ENCODE data around the gene C6orf15.

The C6orf15 gene

GRCh38 chr6:31143148-31143547, 30.8 kb upstream of the C6orf15 start:
- DNase-seq (ENCODE audit: low read depth): peak; percentile 90
- H3K4me3 ChIP-seq (replicated peaks; ENCODE audit: low read depth, low read length): no peak overlapping the region

DNA sequence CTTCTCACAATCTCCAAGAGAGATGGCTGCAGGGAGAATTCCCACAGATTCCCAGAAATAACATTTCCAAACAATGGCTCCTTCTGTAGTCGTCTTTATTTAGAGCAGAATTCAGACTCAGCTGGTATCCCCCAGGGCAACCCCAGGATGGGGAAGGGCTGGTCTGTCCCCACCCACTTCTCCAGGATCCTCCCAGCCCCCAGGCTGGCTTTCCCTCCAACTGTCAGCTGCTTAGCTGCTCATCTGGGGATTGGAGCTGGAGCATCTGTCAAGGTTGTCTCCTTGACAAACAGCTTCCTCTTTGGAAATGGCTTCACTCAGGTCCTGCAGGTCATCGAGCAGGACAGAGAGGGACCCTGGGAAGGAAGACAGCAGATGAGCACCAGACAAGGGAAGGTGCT, 30.0 kb upstream of the C6orf15 start:
- no peak for DNase-seq (ENCODE audit: low read depth)
- no peak for TF ChIP-seq CTCF (IDR thresholded peaks at IDR 0.05; ENCODE audit: low read length, missing control alignments)
- no peak overlapping the region for H3K4me3 ChIP-seq (replicated peaks; ENCODE audit: low read depth, low read length)

More at GRCh38 chr6:31143148-31143547, 30.8 kb upstream of the C6orf15 start:
- no peak for TF ChIP-seq CTCF (IDR thresholded peaks at IDR 0.05; ENCODE audit: low read length, missing control alignments)

DNA sequence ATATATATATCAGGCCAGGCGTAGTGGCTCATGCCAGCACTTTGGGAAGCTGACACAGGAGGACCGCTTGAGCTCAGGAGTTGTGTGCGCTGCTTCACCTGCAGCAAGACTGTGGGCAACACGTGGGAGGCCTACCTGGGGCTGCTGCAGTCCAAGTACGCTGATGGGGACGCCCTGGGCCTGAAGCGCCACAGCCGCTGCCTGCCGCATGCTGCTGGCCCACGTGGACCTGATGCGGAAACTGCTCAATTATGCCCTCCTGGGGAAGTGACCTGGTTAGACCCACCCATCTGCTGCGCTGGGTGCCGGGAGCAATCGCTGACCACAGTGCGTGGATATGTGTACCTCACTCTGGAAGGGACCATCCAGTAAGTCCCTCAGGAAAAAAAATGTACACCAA, 28.3 kb upstream of the C6orf15 start:
- TF ChIP-seq CTCF (IDR thresholded peaks at IDR 0.05; ENCODE audit: low read length, missing control alignments): no peak
- no peak for DNase-seq (ENCODE audit: low read depth)
- no peak overlapping the region for H3K4me3 ChIP-seq (replicated peaks; ENCODE audit: low read depth, low read length)

GRCh38 chr6:31139599-31139998, 27.2 kb upstream of the C6orf15 start:
- peak; percentile 73 for DNase-seq (ENCODE audit: low read depth)
- TF ChIP-seq CTCF (IDR thresholded peaks at IDR 0.05; ENCODE audit: low read length, missing control alignments): no peak
- H3K4me3 ChIP-seq (replicated peaks; ENCODE audit: low read depth, low read length): no peak overlapping the region

DNA sequence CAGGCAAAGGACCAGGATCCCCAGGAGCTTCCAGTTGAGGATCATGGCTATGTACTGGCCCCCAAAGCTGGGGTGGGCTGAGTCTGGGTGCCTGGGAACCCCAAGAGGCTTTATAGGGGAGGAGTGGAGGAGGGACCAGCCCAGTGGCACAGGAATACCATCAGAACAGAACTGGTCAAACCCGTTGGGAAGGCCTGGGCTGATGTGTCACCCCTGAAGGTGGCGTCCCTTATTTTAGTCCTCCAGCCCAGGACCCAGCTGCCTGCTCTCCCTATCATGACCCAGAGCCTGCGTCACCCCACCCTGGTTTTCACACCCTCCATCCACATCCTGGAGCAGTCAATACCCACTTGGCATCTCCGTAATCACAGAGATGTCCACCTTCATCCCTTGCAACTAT, 26.6 kb upstream of the C6orf15 start, which contains the start of gene PSORS1C2:
PSORS1C2 (minus strand) TSS at position 85 of the 400 bp plus-strand sequence; CDS start at position 45, 40 bp downstream.
- TF ChIP-seq CTCF (IDR thresholded peaks at IDR 0.05; ENCODE audit: low read length, missing control alignments): no peak
- no peak within 1 kb of the TSS for H3K4me3 ChIP-seq (replicated peaks; ENCODE audit: low read depth, low read length)

DNA sequence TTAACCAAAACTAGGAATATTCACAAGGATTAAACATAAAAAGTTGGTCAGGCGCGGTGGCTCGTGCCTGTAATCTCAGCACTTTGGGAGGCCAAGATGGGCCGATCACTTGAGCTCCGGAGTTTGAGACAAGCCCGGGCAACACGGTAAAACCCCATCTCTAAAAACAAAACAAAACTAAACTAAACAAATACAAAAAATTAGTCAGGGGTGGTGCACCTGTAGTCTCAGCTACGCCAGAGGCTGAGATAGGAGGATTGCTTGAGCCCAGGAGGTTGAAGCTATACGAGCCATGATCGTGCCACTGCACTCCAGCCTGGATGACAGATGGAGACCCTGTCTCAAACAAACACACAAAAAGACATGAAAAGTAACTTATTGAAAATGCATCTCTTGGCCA, 23.3 kb upstream of the C6orf15 start:
- DNase-seq (ENCODE audit: low read depth): no peak
- TF ChIP-seq CTCF (IDR thresholded peaks at IDR 0.05; ENCODE audit: low read length, missing control alignments): no peak

More for the DNA sequence above, 26.6 kb upstream of the C6orf15 start, which contains the start of gene PSORS1C2:
- DNase-seq (ENCODE audit: low read depth): no peak

DNA sequence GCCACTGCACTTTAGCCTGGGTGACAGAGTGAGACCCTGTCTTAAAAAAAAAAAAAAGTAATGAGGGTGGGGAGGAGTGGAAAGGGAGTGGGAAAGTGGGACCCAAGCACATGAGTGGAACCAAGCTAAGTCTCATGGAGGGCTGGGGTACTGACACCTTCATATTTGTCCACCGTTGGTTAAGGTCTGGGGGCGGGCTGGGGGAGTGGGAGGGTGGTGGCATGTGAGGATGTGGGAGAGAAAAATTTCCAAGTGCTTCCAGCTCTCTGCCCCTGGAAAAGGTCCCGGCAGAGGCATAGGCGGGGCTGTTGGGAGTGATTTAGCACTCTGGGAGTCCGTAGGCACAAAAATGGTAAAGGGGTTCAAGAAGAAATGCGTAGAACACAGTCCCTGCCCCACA, 20.4 kb upstream of the C6orf15 start:
- TF ChIP-seq CTCF (IDR thresholded peaks at IDR 0.05; ENCODE audit: low read length, missing control alignments): no peak
- no peak for DNase-seq (ENCODE audit: low read depth)
- H3K4me3 ChIP-seq (replicated peaks; ENCODE audit: low read depth, low read length): no peak overlapping the region

More for the DNA sequence above, 23.3 kb upstream of the C6orf15 start:
- no peak overlapping the region for H3K4me3 ChIP-seq (replicated peaks; ENCODE audit: low read depth, low read length)
